HG02840 (cell line): ENCODE measurements around the gene ZNF516.
A peak's percentile ranks its signal among the peaks of the same experiment; 100 is the strongest.

ENCODE experiments used
- ATAC-seq: cut with Tn5 transposase; IDR thresholded peaks from one replicate; pipeline ENCODE4 v1.9.1; 2021; ENCODE audit warnings: mild to moderate bottlenecking, moderate library complexity, moderate number of reproducible peaks; ENCODE audit not compliant: unreplicated experiment, low FRiP score

ZNF516 gene

DNA sequence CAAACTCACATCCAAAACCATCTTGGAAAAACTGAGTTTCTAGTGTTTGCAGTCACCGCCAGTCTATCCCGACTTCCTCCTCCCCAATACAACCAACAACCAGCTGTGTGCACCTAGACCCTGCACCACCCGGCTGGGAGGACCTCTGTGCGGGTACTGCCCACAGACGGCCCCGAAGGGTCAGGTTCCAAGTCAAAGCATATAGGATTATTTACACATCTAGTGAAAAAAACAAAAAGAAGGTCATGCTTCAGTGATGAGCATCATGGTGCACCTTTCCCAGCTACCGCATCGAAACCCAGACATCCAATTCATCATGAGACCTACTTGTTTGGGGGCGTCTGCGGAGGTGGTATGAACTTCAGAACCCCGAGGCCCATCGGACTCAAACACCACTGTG is 124.8 kb downstream of the ZNF516 start:
- no peak for ATAC-seq

DNA sequence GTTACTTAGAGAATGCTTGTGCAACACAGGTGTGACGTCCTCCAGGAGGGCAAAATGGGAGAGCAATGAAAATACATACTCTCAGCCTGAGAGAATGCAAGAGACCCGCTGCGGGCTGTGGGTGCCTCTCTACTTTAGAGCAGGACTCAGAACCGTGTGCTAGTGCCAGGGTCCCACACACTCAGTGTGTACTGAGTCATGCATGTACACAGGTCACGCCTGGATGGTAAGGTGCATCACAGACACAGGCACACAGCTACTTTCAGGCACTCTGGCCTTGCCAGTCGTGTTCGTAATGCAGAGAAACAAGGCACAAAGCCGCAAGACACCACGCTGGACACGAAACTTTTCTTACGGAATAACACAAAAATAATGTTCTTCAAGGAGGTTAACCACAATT is 125.3 kb downstream of the ZNF516 start:
- ATAC-seq = no peak

DNA sequence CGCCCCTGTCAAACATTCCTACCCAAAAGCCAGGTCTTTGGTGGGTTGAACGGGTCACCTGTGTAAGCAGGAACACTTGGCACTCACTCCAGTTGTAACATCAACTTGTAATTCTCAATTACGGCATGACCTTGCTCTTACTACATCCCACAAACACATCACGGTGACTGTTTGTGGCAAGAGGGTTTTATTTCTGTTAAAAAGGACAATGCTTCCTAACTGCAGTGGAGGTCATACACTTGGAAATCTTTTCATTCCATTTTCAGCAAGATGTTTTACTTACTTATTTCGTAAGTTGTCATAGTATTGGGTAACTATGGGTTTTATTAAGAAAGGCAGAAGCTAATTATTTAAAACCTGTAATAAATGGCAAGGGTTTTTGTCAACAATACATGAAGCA is 126.1 kb downstream of the ZNF516 start:
- no peak for ATAC-seq

DNA sequence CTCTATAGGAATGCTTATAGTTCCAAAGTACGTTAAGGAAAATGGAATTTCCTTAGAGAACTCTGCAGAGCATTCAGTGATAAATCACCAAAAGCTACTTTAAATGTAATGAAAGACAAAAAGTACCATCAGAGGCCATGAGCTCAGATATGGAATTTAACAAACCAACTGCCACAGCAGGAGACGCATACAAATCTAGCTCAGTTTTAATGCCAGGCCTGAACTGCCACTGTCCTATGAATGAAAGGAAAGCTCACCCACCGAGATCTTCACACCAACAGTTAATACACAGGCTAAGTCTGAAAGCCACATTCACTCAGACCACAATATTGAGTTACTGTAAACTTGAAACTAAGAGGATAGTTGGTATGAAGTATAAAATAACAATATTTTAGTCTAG is 126.8 kb downstream of the ZNF516 start:
- ATAC-seq = no peak

DNA sequence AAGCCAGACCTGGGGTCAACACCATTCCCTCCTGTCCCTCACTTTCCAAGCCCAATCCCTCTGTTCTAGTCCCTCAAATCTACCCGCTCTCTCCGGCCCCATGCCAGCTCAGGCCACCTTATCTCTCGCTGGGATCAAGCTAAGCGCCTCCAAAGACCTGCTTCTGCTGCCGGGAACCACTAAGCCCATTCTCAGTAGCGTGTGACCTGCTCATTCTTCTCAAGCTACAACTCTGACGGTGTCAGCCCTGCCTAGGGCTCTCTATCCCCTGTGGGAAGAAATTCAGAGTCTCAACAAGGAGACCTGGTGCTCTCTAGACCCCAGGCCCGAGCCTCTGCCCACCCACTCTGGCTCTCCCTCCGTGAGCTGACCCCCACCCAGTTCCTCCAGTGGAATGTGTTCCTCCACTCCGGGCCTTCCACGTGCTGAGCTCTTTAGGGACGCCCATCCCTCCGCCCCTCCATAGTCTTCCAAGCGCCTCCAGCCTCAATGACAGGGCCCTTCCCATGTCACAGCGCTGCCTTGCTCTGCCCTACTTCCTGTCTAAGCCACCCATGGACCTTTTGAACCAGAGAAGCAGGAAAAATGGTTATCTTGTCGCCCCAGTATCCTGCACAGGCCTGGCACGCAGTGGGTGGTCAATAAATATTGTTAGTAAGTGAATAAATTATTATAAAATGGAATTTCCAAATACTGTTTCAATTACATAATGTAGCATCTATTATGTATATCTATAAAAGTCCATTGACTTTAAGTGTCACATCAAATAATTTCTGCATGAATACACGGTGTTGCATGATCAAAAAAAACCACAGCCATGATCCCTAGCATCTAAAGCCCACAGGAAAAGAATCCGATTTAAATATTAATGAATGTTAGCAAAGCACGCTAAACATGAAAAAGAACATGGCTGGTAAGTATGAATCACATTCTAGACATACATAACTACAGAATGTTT is 127.6 kb downstream of the ZNF516 start:
- ATAC-seq = no peak

DNA sequence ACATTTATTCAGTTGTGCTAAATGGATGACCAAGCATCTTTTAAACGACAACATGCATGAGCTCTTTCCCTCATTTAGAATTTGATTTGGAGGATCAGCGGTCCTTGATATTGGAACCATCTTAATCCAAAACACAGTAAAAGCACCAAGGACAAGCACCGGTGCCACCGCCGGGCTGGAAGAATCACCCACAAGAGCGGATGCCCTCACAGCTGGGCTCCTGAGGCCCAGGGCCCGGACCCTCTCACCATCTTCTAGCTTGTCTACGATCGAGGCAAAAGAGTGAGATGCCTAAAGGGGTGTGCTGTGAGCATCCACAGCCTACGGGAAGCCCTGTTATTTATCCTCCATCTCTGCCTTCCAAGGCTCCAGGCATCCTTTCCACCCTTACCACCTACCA is 129.5 kb downstream of the ZNF516 start:
- no peak for ATAC-seq

DNA sequence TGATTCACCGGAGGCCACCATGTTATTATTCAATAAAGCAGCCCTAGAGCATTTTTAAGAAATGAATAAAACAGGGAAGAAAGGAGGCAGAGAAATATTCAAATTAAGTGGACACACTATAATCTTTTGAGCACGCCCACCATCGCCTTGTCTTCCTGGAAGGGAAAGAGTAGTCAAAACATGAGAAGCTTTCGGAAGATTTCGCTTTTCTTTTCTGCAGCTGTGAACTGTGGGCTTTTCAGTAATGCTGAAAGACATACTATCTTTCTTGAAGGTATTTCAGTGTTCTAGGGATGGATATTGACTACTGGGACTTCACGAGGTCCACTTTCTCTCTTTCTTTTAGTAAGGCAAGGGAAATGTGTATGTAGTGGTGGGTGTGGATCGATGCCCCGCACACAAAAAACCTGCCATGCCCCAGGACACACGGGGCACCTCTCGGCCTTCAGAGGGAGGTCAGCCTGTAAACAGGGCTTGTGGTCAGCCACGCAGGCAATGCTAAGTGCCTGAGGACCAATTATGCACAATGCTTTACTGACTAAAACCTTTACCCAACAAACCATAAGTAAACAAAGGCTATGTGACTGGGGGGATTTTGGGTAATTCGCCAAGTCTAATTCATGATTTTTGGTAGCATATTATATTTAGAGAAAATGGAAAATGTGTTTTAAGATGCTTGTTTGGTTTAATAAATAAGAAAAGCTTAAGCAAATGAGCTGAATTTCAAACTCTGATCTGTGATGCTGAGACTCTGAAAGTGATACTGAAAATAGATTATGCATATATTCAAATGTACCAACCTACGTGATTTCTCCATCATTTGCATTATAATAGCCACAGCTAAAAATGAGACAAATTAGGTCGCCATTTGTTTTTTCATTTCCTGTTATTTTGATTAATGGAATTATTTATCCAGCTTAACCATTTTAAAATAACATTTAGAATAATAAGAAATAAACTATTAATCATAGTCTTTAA is 130.5 kb downstream of the ZNF516 start:
- peak; percentile 92 for ATAC-seq

DNA sequence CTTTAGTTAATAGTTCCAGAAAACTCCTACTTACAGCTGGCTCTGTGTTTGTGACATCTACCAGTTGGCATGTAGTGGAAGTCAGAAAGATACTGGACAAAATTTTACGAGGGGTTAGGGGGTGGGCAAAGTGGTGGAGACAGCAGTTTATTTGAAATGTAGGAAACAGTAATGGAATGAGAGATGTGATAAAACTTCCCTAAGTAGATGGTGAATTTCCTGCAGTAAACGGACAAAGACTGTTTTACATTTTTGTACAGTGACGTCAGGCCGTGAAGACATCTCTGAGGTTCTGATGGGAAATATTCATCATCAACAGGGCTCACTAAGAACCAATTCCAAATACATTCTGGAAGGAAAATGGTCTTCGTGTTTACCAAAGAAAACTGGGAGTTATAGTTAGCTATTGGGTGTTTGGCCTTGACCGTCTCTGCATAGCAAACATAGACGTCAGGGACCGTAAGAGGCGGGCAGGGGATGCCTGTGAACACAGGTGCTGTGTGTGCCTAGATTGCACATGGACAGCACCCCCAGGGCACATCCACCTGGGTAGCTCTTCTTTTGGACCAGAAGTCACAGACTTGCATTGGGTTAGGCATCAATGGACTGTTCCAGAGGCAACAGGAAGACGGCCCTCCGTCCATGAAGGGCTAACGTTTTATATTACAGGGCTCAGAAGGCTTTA is 131.5 kb downstream of the ZNF516 start:
- ATAC-seq = no peak

DNA sequence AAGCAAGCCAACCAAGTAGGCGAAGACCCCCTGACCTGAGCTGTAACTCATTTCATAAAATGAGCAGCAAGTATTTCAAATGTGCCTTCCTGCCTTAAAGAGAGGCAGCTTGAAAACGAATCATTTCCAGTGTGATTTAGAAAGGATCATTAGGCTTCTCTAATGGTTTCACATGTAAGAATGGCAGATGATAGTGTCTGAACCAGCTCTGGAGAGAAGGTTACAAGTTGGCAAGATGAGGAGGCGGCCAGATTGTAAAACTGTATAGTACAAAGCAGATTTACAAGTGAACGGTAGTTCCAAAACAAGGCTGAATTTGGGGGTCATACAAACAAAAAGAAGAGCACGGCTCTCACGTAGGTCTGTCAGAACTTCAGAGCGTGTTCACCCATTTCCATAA is 132.4 kb downstream of the ZNF516 start:
- ATAC-seq = no peak

DNA sequence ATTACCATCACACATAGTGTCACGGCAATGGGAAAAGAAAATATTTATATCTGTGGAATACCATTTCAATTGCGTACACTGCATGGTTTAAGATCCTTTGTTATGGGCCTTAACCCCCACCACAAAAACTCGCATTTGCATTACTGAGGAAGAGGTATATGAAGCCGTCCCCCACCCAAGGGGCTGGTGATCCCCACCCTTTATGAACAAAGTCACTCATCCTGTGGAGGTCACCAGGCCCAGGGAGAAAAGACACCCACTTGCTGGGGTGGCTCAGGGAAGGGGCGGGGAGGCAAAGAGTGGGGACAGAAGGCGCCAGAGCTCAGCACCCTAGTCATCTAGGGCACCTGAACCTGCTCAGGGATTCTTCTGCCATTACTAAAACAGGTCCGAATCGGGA is 133.8 kb downstream of the ZNF516 start:
- no peak for ATAC-seq

DNA sequence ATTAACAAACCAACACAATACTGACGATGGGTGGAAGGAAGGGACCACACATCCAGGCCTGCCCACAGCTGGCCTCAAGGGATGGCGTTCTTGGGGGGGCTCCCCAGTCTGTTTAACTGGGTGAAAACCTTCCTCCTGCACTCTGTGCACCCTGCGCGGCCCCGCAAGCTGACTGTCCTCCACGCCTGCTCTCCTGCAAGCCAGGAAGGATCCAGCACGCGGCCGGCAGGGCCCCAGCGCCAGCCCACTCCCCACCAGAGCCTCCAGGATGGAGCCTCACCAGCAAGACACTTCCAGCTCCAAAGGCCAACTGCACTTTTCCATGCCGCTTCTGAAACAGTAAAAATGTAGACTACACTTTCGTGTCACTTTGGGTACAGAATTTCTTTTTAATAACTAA is 135.1 kb downstream of the ZNF516 start:
- ATAC-seq = no peak

DNA sequence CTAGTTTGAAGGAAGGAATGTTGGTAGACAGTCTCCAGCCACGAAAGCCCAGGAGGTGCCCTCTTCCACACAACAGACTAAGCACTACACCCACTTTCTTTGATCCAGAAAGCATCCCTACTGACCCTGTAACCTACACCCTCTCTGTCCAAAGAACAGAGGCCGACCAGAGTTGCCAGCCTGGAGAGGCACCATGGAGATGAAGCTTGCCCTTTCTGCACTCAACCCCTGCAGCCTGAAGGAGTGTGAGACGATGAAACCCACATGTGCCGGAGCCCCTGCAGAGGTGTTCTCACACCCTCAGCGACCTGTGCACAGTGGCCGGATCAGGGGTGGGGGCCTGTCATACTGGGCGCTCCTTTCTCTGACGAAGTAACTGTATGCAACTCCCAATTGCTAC is 136.3 kb downstream of the ZNF516 start:
- no peak for ATAC-seq

DNA sequence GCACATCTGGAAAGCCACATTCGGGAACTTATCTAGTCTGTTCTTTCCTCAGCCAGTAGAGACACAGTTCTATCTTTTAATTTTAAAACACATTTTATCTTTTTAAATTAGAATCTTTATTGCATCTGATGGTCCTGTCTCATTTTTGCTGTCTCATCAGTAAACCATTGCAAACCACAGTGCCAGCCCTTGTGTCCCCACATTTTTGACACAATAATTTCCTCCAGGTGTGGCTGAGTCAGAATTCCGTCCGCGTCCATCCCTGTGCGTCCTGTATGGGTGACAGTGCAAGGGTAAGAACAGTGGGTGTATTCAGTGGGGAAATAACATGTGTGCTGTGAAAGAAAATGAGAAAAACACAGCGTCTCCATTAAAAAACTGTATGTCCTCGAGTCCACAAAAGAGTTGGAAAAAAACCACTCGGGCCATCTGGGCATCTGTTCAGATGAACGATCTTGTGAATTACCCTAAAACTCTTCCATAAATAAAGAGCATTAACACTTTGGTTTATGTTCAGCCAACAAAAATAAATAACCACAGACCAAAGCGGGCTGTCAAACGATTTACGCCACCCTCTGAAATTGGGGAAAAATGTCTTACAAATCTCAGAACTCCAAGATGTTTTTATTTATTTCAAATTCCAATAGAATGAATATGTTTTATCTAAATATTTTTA is 137.3 kb downstream of the ZNF516 start:
- ATAC-seq = no peak

DNA sequence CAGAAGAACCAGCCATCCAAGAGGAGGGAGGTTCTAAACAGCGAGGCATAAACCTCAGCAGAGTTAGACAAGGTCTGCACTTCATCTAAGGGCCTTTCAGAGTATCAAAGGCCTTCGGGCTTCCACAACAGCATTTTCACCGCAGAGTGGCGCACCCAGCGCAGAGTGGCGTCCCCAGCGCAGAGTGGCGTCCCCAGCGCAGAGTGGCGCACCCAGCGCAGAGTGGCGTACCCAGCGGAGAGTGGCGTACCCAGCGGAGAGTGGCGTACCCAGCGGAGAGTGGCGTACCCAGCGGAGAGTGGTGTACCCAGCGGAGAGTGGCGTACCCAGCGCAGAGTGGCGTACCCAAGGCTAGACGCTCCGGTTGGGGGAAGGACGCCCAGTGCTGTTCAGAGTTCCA is 137.9 kb downstream of the ZNF516 start:
- no peak for ATAC-seq

DNA sequence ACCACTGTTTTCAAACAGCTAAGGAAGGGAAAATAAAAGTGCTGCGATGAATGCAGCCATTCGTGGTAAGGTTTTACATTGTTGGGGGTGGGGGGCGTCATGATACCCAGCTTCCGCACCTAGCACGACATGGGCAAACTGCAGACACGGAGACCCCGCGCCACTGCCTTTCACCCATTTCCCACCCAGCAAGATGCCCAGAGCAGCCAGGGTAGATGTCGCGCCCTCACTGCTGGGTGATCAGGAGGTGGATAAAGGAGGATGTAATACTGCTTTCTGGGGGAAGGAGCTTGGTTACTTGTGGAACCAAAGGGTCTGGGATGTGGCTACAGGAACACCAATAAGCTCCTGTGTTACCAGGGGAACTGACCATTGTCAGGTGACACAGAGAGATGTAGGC is 138.4 kb downstream of the ZNF516 start:
- ATAC-seq = no peak

DNA sequence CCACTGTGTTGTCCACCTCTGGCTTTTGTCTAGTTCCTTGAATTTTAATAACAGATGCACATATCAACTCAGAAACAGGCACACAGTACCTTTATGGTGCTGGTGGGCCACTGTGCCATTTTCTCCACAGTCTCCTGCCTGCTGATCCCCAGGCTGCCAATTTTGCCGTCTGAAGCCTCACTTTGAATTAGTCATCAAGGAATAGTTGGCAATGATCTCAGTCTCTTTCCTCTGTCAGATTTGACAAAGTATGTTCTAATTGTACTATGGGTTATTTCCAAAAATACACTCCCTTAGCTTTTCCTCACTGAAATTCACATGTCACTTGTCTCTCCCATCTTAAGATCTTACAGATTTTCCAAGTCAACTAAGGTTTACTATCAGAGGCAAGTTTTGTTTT is 140.7 kb downstream of the ZNF516 start:
- no peak for ATAC-seq

DNA sequence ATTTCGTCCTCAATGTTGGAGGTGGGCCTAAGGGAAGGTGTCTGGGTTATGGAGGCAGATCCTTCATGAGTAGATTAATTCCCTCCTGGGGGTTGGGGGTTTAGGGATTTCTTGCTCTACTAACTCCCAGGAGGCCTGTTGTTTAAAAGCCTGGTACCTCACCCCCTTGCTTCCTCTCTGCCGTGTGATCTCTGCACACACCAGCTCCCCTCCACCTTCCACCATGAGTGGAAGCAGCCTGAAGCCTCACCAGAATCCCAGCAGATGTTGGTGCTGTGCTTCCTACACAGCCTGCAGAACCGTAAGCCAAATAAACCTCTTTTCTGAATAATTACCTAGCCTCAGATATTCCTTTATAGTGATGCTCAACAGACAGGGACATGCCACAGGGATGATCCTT is 141.5 kb downstream of the ZNF516 start:
- ATAC-seq = no peak

DNA sequence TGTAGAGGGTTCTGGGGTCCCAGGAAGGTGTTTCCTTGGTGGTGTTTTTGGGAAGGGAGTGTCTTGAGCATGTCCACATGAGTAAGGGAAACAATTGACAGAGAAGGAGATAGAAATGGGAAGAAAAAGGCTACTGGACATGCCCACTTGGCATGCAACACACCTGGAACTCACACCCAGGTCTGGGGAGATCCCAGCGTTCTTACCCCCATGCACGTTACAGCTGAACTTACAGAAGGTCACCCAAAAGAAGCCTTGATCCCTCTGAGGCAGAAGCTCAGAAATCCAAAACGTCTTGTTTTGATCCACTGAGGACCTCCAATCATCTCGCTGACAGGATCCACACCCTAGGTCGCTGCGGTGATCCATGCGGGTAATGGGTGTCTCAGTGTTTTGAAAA is 142.0 kb downstream of the ZNF516 start:
- no peak for ATAC-seq

DNA sequence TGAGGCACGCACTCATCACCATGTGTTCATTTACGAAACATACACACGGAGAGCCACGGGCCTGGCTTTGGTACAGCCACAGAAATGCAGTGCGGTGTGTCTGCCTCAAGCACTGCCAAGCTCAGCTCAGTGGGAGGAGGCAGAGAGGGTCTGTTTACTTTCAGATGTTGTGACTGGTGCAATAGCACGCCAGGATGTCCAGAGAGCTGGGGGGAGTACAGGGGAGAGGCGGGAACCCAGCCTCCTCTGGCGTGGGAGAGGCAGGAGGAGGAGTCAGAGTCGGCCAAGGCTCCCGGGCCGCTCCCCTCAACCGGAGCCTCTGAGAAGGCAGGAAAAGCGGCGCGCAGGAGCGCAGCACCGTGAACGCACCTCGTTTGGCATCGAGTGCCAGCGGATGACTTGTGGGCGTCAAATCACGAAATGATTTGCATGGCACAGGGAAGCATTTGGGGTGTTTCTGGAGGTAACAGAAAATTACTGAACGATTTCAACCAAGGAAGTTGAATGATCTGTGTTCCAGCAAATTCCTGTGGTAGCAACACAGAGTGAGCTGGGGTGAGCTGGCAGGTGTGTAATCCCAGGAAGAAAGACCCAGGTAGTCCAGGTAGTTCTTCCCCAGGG is 143.0 kb downstream of the ZNF516 start:
- no peak for ATAC-seq
